NCI-H146 (cell line): ENCODE measurements around the gene INPP4B.
"Not testable (repeated sequence)": the region's sequence is repeated elsewhere in the genome, so short reads cannot be mapped to it uniquely, and the experiment has no call there.

ENCODE experiments used
- DNase-seq: peaks from one replicate; lab custom pipeline; 2025; lab: John Stamatoyannopoulos, UW

INPP4B gene

DNA sequence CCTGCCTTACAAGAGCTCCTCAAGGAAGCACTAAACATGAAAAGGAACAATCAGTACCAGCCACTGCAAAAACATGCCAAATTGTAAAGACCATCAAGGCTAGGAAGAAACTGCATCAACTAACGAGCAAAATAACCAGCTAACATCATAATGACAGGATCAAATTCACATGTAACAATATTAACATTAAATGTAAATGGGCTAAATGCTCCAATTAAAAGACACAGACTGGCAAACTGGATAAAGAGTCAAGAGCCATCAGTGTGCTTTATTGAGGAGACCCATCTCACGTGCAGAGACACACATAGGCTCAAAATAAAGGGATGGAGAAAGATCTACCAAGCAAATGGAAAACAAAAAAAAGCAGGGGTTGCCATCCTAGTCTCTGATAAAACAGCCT lies 777.8 kb downstream of the INPP4B start:
- DNase-seq, result not testable (repeated sequence)

GRCh38 chr4:142066562-142066961 lies 779.5 kb downstream of the INPP4B start:
- DNase-seq, result not testable (repeated sequence)

DNA sequence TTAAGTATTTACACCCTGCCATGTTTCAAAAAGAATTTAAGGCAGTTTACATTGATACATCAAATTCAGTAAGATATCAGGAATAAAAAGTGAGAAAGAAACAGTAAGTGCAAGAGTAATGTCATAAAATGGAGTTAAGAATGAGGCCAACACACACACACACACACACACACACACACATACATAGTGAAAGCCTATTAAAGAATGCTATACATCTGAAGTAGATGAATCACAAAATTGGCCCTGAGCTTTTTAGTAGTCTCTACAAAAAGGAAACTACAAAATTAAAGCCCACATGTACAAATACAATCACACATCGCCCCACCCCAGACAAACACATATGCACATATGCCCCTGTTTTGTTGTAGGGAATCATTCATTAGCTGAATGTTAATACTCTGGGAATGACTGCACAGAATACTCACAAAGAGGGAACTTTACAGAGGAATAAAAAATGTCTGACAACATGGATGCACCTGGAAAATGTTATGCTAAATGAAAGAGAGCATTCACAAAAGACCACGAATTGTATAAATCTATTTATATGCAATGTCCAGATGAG lies 780.9 kb downstream of the INPP4B start:
- DNase-seq, result no peak

- no peak for DNase-seq
Measured at GRCh38 chr4:142064181-142064580, 781.9 kb downstream of the INPP4B start.

DNA sequence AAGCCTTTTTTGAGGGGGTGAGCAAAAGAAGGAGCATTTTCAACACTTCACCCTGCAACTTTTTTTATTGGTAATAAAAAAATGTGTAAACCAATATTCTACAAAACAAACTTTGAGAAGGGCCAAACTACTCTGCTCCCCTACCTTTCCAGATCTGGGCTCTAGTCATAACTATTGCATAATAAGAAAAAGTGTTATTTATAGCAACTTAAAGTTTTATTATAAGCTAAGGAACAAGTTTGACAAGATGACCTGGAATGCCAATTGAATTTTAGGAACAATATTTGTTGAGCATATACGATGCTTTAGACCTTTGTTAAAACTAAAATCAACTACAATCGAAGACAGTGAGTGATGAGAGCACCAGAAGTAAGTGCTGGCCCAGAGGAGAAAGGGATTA lies 800.1 kb downstream of the INPP4B start:
- DNase-seq, result no peak

DNA sequence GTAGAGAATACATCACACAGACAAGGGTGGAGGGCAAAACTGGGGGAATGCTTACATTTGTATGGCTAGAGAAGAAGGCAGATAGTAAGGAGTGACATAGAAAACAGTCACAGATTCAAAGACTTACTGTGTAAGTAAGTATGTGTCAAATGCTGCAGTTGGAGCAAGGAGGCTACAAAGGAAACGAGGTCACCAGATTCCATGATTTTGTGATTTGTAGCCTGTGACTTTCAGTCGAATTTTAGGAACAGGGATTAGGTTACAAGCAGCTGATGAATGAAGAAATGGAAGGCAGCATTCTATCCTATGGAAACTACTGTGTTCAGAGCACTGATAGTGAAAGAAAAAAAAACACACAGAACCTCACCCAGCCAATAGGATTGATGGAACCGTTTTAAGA lies 801.8 kb downstream of the INPP4B start:
- no peak for DNase-seq

- no peak for DNase-seq
Measured at GRCh38 chr4:142043509-142043908, 802.6 kb downstream of the INPP4B start.

GRCh38 chr4:142041788-142042187 lies 804.3 kb downstream of the INPP4B start:
- DNase-seq, result no peak

GRCh38 chr4:142040043-142040442 lies 806.1 kb downstream of the INPP4B start:
- DNase-seq, result no peak

DNA sequence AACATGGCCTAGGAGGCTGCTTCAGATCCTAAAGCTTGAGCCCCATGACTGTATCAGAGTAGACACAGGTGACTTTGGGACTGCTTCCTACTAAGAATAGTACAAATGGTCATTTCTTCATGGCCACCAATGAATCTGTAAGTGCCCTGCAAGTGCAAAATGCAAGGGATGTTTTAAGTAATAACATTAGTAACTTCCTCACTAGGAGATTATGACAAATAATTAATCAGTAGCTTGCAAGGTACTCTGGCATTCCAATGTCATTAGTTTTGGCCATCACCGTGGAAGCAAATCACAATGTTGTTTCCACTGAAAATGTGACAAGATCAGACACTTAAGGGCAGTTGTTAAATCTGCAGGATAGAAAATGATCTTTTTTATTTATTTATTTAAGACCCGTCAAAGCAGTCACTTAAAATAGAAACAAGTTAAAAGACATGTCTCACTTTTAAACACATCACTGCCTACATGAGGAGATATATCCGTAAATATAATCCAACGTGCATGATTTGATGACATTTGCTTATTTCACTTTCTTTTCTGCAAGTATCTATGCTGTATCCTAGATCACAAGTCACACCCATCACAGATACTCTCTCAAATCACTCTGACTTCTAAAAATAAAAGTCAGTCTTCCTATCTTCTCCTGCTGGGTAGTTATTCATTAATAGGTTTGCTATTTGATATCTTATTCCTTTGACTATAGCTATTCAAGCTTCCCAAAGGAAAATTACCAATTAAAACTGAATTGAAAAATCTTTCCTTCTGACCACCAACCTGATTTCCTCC lies 809.1 kb downstream of the INPP4B start:
- DNase-seq, result no peak

DNA sequence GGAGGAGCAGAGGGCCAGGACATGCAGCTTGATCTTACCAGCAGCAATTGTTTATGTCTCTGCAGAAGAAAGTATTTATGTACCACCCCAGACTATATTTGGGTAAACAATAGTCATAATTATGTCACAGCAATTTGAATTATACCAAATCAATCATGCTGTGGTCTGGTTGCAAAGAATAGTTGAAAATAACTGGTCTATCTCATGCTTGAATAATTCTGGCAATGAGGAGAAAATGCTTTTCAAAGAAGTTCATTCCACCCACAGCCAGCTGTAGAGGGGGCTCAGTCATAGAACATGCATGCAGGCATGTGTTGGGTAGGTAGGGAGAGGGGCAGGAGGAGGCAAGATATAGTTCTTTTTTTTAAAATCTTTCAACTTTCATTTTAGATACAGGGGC lies 810.5 kb downstream of the INPP4B start:
- DNase-seq, result no peak

- DNase-seq, result no peak
Measured at GRCh38 chr4:142034101-142034500, 812.0 kb downstream of the INPP4B start.

GRCh38 chr4:142030010-142030409 lies 816.1 kb downstream of the INPP4B start:
- DNase-seq, result no peak

GRCh38 chr4:142021761-142022160 lies 824.3 kb downstream of the INPP4B start:
- no peak for DNase-seq

- DNase-seq, result no peak
Measured at GRCh38 chr4:142021181-142021580, 824.9 kb downstream of the INPP4B start.

GRCh38 chr4:142016031-142016430 lies 830.1 kb downstream of the INPP4B start:
- DNase-seq, result no peak

GRCh38 chr4:142009751-142010150 lies 836.4 kb downstream of the INPP4B start:
- DNase-seq, result no peak

DNA sequence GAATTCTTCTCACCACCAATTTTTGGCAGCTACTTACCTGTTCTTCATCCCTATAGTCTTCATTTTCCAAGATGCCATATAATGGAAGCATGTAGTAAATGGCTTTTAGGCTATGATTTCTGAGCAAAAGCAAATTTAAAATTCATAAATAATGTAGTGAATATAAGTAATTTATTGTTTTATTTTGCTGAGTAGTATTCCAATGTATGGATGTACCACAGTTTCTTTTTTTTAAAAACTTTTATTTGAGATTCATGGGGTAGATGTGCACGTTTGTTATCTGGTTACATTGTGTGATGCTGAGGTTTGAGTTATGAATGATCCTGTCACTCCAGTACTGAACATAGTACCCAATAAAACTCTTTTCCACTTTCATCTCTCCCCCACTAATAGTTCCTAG lies 840.6 kb downstream of the INPP4B start:
- no peak for DNase-seq

DNA sequence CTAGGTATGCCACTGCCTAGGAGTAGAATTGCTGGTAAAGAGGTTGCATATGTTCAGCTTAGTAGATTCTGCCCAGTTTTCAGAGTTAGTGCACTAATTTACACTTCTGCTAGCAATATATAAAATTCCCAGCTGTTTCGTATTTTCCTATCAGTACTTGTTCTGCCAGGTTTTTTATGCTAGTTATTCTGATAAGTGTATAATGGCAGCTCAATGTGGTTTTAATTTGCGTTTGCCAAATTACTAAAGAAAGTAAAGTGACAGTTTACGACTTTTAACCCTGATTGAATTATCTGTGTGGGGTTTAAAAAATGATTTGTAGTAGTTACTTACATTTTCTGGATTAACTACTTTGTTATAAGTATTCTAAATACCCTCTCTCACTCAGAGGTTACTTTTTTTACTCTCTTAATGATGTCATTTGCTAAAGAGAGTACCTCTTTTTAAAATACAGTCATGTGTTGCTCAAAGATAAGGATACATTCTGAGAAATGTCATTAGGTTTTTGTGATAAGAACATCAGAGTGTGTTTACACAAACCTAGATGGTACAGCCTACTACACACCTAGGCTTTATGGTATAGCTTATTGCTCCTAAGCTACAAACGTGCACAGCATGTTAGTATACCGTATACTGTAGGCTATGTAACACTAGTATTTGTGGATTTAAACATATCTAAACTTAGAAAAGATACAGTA lies 846.5 kb downstream of the INPP4B start:
- no peak for DNase-seq

DNA sequence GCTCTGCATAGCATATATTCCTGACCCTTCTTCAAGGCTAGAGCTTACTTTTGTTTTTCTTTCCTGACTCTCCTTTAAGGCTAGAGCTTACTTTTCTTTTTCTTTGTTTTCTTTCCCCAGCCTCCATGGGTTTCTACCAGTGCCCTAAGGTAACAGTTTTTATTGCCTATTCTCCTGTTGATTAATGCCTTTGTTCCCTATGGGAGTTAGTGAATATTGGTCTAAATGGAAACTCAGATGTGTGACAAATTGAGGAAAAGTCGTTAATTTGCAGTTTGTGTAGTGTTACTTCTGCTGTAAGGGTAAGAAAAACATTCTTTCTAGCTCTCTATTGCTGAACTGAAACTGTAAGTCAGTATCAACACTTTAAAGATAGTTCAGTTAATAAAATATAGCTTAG lies 851.0 kb downstream of the INPP4B start:
- DNase-seq, result no peak

- DNase-seq, result no peak
Measured at GRCh38 chr4:141977433-141977832, 868.7 kb downstream of the INPP4B start.
